Neural cell (in vitro differentiated cells): ENCODE measurements around the gene IFFO2. TPM values are rescaled to one million over a fixed set of nuclear protein-coding genes. Genes with fewer than 3 reads are reported as not detected.

Experiments used
- H2AFZ ChIP-seq: fragments of 200-600, 300-800 bp; sonication (generic), shearing (Covaris generic); 2 replicates; pipeline ENCODE4 v1.6.0; 2014; ENCODE audit warnings: low read depth, mild to moderate bottlenecking, antibody characterized with exemption, low read length, moderate library complexity
- H3F3A ChIP-seq: fragments of 200-600 bp; shearing (Covaris generic); 2 replicates; pipeline ENCODE4 v1.6.1; 2016; ENCODE audit warnings: mild to moderate bottlenecking, moderate library complexity, mixed read lengths, antibody characterized with exemption, low read length; ENCODE audit not compliant: insufficient read depth, poor library complexity, severe bottlenecking
- H3K27ac ChIP-seq: fragments of 200-600, 300-800 bp; sonication (generic), shearing (Covaris generic); 2 replicates; pipeline ENCODE4 v1.5.1; 2014; ENCODE audit warnings: mild to moderate bottlenecking, low read length, moderate library complexity
- H3K27me3 ChIP-seq: fragments of 300-800, 200-600 bp; sonication (generic), shearing (Covaris generic); 2 replicates; pipeline ENCODE4 v1.6.0; 2014; ENCODE audit warnings: mild to moderate bottlenecking, low read depth, low read length, moderate library complexity; ENCODE audit not compliant: insufficient read depth
- H3K36me3 ChIP-seq: fragments of 300-800, 200-600 bp; sonication (generic), shearing (Covaris generic); 2 replicates; pipeline ENCODE4 v1.5.1; 2014; ENCODE audit warnings: mild to moderate bottlenecking, antibody characterized with exemption, low read length, moderate library complexity; ENCODE audit not compliant: insufficient read depth
- H3K4me2 ChIP-seq: fragments of 300-800, 200-600 bp; sonication (generic), shearing (Covaris generic); 2 replicates; pipeline ENCODE4 v1.6.0; 2014; ENCODE audit warnings: mild to moderate bottlenecking, low read length
- H3K4me3 ChIP-seq: fragments of 300-800, 200-600 bp; sonication (generic), shearing (Covaris generic); 2 replicates; pipeline ENCODE4 v1.5.1; 2014; ENCODE audit warnings: mild to moderate bottlenecking, low read length, moderate library complexity
- H3K79me2 ChIP-seq: fragments of 200-600 bp; shearing (Covaris generic); replicated peaks from 2 replicates; pipeline ENCODE4 v1.6.0; 2014; ENCODE audit warnings: mild to moderate bottlenecking, low read length, moderate library complexity; ENCODE audit not compliant: insufficient read depth
- H3K9ac ChIP-seq: fragments of 300-800, 200-600 bp; sonication (generic), shearing (Covaris generic); 2 replicates; pipeline ENCODE4 v1.6.1; 2016; ENCODE audit warnings: mild to moderate bottlenecking, low read length, mixed read lengths
- H3K9me2 ChIP-seq: fragments of 200-600 bp; shearing (Covaris generic); 2 replicates; pipeline ENCODE4 v1.6.1; 2016; ENCODE audit warnings: mild to moderate bottlenecking, low read length, mixed read lengths; ENCODE audit not compliant: insufficient read depth
- H3K9me3 ChIP-seq: fragments of 200-600, 300-800 bp; sonication (generic), shearing (Covaris generic); 2 replicates; pipeline ENCODE4 v1.6.1; 2016; ENCODE audit warnings: mild to moderate bottlenecking, mixed run types, low read length, moderate library complexity, mixed read lengths
- H4K20me1 ChIP-seq: fragments of 200-600 bp; shearing (Covaris generic); 2 replicates; pipeline ENCODE4 v1.6.1; 2016; ENCODE audit warnings: mild to moderate bottlenecking, mixed run types; ENCODE audit not compliant: insufficient read depth
- CTCF ChIP-seq: fragments of 450-650 bp; IDR thresholded peaks from 2 replicates; pipeline ENCODE4 v1.5.1; 2014; ENCODE audit warnings: antibody characterized with exemption, mild to moderate bottlenecking, moderate library complexity; ENCODE audit not compliant: poor library complexity, severe bottlenecking
- EP300 ChIP-seq: fragments of 450-650 bp; conservative IDR thresholded peaks from 2 replicates; pipeline ENCODE4 v1.6.1; 2014; ENCODE audit warnings: antibody characterized with exemption, mild to moderate bottlenecking, moderate library complexity; ENCODE audit not compliant: poor library complexity, severe bottlenecking
- EZH2 ChIP-seq: fragments of 200-600, 300-800 bp; shearing (Covaris generic), sonication (generic); IDR thresholded peaks from 2 replicates; pipeline ENCODE4 v1.6.1; 2014; ENCODE audit warnings: antibody characterized with exemption, low read length, borderline replicate concordance, mild to moderate bottlenecking; ENCODE audit not compliant: insufficient read depth, poor library complexity, severe bottlenecking
- MXI1 ChIP-seq: fragments of 450-650 bp; conservative IDR thresholded peaks from 2 replicates; pipeline ENCODE4 v1.6.1; 2014; ENCODE audit warnings: antibody characterized with exemption, mild to moderate bottlenecking; ENCODE audit not compliant: poor library complexity, severe bottlenecking
- POLR2AphosphoS5 ChIP-seq: IDR thresholded peaks from 2 replicates; pipeline ENCODE4 v1.6.1; 2012
- RAD21 ChIP-seq: fragments of 450-650 bp; conservative IDR thresholded peaks from 2 replicates; pipeline ENCODE4 v1.6.1; 2014; ENCODE audit warnings: antibody characterized with exemption, mild to moderate bottlenecking, moderate library complexity
- REST ChIP-seq: IDR thresholded peaks from 2 replicates; pipeline ENCODE4 v1.6.1; 2012; ENCODE audit warnings: borderline replicate concordance
- SMC3 ChIP-seq: fragments of 450-650 bp; conservative IDR thresholded peaks from 2 replicates; pipeline ENCODE4 v1.6.1; 2014; ENCODE audit warnings: antibody characterized with exemption, mild to moderate bottlenecking, moderate library complexity; ENCODE audit not compliant: poor library complexity
- TAF1 ChIP-seq: IDR thresholded peaks from 2 replicates; pipeline ENCODE4 v1.6.1; 2012; ENCODE audit warnings: low read depth
- polyA plus RNA-seq: library from polyadenylated mRNA; depleted of rRNA; stranded (reverse); fragments of >200 nt; gene quantifications from 2 replicates; pipeline ENCODE4 v1.2.3, GENCODE V29; 2014

Gene IFFO2
- polyA plus RNA-seq, 1 donor from 2014 or later, result 2.6 TPM

GRCh38 chr1:18878538-18879214 is 77.8 kb downstream of the IFFO2 start:
- no peaks in the 10 kb centered on the region for H3K79me2 ChIP-seq
- H3K4me3 ChIP-seq, result no peak overlapping the region
- no peak overlapping the region for H3K4me2 ChIP-seq
- no peak overlapping the region for H3K27ac ChIP-seq
- H4K20me1 ChIP-seq, result no peaks in the 10 kb centered on the region
- no peaks in the 10 kb centered on the region for H3K36me3 ChIP-seq
- H3F3A ChIP-seq, result no peaks in the 10 kb centered on the region
- H3K9me2 ChIP-seq, result no peaks in the 10 kb centered on the region
- H3K9ac ChIP-seq, result no peak overlapping the region
- no peaks in the 10 kb centered on the region for H3K9me3 ChIP-seq
- H2AFZ ChIP-seq, result no peak overlapping the region
- H3K27me3 ChIP-seq, result no peaks in the 10 kb centered on the region
- TF ChIP-seq EZH2 (no peak), TAF1 (no peak), CTCF (no peak), EP300 (no peak), REST (no peak), SMC3 (no peak), POLR2AphosphoS5 (no peak), RAD21 (no peak), MXI1 (no peak)

GRCh38 chr1:18877282-18877681 is 79.2 kb downstream of the IFFO2 start:
- no peaks in the 10 kb centered on the region for H3F3A ChIP-seq
- no peaks in the 10 kb centered on the region for H3K79me2 ChIP-seq

More at GRCh38 chr1:18877282-18877681, 79.2 kb downstream of the IFFO2 start:
- H3K9ac ChIP-seq, result no peak overlapping the region
- no peak overlapping the region for H3K27ac ChIP-seq
- H3K9me3 ChIP-seq, result no peaks in the 10 kb centered on the region
- no peak overlapping the region for H3K4me3 ChIP-seq
- H4K20me1 ChIP-seq, result no peaks in the 10 kb centered on the region
- H3K36me3 ChIP-seq, result no peaks in the 10 kb centered on the region
- H2AFZ ChIP-seq, result no peak overlapping the region
- H3K4me2 ChIP-seq, result no peak overlapping the region
- H3K27me3 ChIP-seq, result no peaks in the 10 kb centered on the region
- TF ChIP-seq REST, result no peak
- no peak for TF ChIP-seq MXI1
- TF ChIP-seq TAF1, result no peak
- TF ChIP-seq RAD21, result no peak
- no peak for TF ChIP-seq SMC3
- TF ChIP-seq POLR2AphosphoS5, result no peak
- no peak for TF ChIP-seq EP300
- TF ChIP-seq CTCF, result no peak
- TF ChIP-seq EZH2, result no peak
- no peaks in the 10 kb centered on the region for H3K9me2 ChIP-seq
